HUES6 (cell line): ENCODE measurements around the gene SOHLH1.
"Not testable (repeated sequence)": the region's sequence is repeated elsewhere in the genome, so short reads cannot be mapped to it uniquely, and the experiment has no call there.

Experiments
- H3K27ac ChIP-seq: 2 replicates; pipeline ENCODE4 v1.7.0; 2013; ENCODE audit warnings: low read depth, mild to moderate bottlenecking, low read length, inconsistent platforms
- H3K27me3 ChIP-seq: 2 replicates; pipeline ENCODE4 v1.6.1; 2013; ENCODE audit warnings: low read length; ENCODE audit not compliant: control insufficient read depth, insufficient read depth
- H3K36me3 ChIP-seq: 2 replicates; pipeline ENCODE4 v1.6.1; 2013; ENCODE audit warnings: low read length; ENCODE audit not compliant: control insufficient read depth, insufficient read depth
- H3K4me1 ChIP-seq: 2 replicates; pipeline ENCODE4 v1.6.1; 2013; ENCODE audit warnings: low read length; ENCODE audit not compliant: control insufficient read depth, insufficient read depth
- H3K4me3 ChIP-seq: 2 replicates; pipeline ENCODE4 v1.5.1; 2013; ENCODE audit warnings: low read depth, low read length
- H3K9ac ChIP-seq: one replicate; pipeline ENCODE4 v1.6.1; 2013; ENCODE audit warnings: mild to moderate bottlenecking, low read length
- H3K9me3 ChIP-seq: 2 replicates; pipeline ENCODE4 v1.6.1; 2013; ENCODE audit warnings: low read depth, low read length; ENCODE audit not compliant: control insufficient read depth, insufficient read depth

SOHLH1 gene

GRCh38 chr9:135674977-135675376 is 24.3 kb downstream of the SOHLH1 start:
- H3K9me3 ChIP-seq = no peaks in the 10 kb centered on the region
- H3K9ac ChIP-seq = no peak overlapping the region
- no peak overlapping the region for H3K27ac ChIP-seq
- H3K27me3 ChIP-seq = no peaks in the 10 kb centered on the region
- H3K4me3 ChIP-seq = no peak overlapping the region
- H3K36me3 ChIP-seq = no peaks in the 10 kb centered on the region
- peaks cover 2% of the 10 kb centered on the region; the same call in 1 of the 2 replicates for H3K4me1 ChIP-seq

- H3K9me3 ChIP-seq = peaks cover 10% of the 10 kb centered on the region
- no peaks in the 10 kb centered on the region for H3K36me3 ChIP-seq
- H3K9ac ChIP-seq = no peak overlapping the region
- no peak overlapping the region for H3K4me3 ChIP-seq
- H3K27me3 ChIP-seq = no peaks in the 10 kb centered on the region
- peaks cover 2% of the 10 kb centered on the region; the same call in 1 of the 2 replicates for H3K4me1 ChIP-seq
- H3K27ac ChIP-seq = no peak overlapping the region
Measured at GRCh38 chr9:135673941-135674340, 25.3 kb downstream of the SOHLH1 start.

- not testable (repeated sequence) for H3K36me3 ChIP-seq, H3K27me3 ChIP-seq, H3K27ac ChIP-seq, H3K4me1 ChIP-seq, H3K4me3 ChIP-seq, H3K9ac ChIP-seq
- peaks cover 15% of the 10 kb centered on the region for H3K9me3 ChIP-seq
Measured at GRCh38 chr9:135672786-135673185, 26.5 kb downstream of the SOHLH1 start.

GRCh38 chr9:135671591-135672041 is 27.7 kb downstream of the SOHLH1 start:
- peaks cover 15% of the 10 kb centered on the region for H3K9me3 ChIP-seq
- peak overlapping the region; percentile 24; the same call in 1 of the 2 replicates for H3K4me3 ChIP-seq
- H3K27ac ChIP-seq = no peak overlapping the region
- H3K4me1 ChIP-seq = peaks cover 2% of the 10 kb centered on the region; the same call in 1 of the 2 replicates
- no peaks in the 10 kb centered on the region for H3K36me3 ChIP-seq
- H3K9ac ChIP-seq = no peak overlapping the region
- H3K27me3 ChIP-seq = no peaks in the 10 kb centered on the region

- H3K9me3 ChIP-seq = peaks cover 15% of the 10 kb centered on the region
- H3K9ac ChIP-seq = no peak overlapping the region
- no peaks in the 10 kb centered on the region for H3K36me3 ChIP-seq
- H3K4me3 ChIP-seq = no peak overlapping the region
- no peaks in the 10 kb centered on the region; the same call in 1 of the 2 replicates for H3K27me3 ChIP-seq
- H3K27ac ChIP-seq = no peak overlapping the region
- H3K4me1 ChIP-seq = peaks cover 2% of the 10 kb centered on the region; the same call in 1 of the 2 replicates
Measured at GRCh38 chr9:135670721-135671590, 28.3 kb downstream of the SOHLH1 start.

GRCh38 chr9:135669616-135670285 is 29.5 kb downstream of the SOHLH1 start:
- no peaks in the 10 kb centered on the region; the same call in 1 of the 2 replicates for H3K27me3 ChIP-seq

GRCh38 chr9:135669018-135669417 is 30.3 kb downstream of the SOHLH1 start:
- peaks cover 15% of the 10 kb centered on the region for H3K9me3 ChIP-seq
- H3K4me3 ChIP-seq, H3K9ac ChIP-seq, H3K36me3 ChIP-seq, H3K27me3 ChIP-seq, H3K4me1 ChIP-seq, H3K27ac ChIP-seq: not testable (repeated sequence)

More at GRCh38 chr9:135669616-135670285, 29.5 kb downstream of the SOHLH1 start:
- Histone ChIP-seq H3K9ac (no peak overlapping the region), H3K4me3 (no peak overlapping the region), H3K27ac (no peak overlapping the region), H3K9me3 (peaks cover 15% of the 10 kb centered on the region), H3K36me3 (no peaks in the 10 kb centered on the region), H3K4me1 (peaks cover 2% of the 10 kb centered on the region; the same call in 1 of the 2 replicates)

- Histone ChIP-seq H3K27ac (no peak overlapping the region), H3K36me3 (no peaks in the 10 kb centered on the region), H3K9me3 (peaks cover 15% of the 10 kb centered on the region), H3K9ac (no peak overlapping the region), H3K4me3 (no peak overlapping the region), H3K27me3 (no peaks in the 10 kb centered on the region; the same call in 1 of the 2 replicates), H3K4me1 (peaks cover 2% of the 10 kb centered on the region; the same call in 1 of the 2 replicates)
Measured at GRCh38 chr9:135667463-135668001, 31.7 kb downstream of the SOHLH1 start.

- H3K4me3 ChIP-seq = no peak overlapping the region
- no peak overlapping the region for H3K9ac ChIP-seq
- peaks cover 15% of the 10 kb centered on the region for H3K9me3 ChIP-seq
- H3K4me1 ChIP-seq = peaks cover 2% of the 10 kb centered on the region; the same call in 1 of the 2 replicates
- no peaks in the 10 kb centered on the region; the same call in 1 of the 2 replicates for H3K27me3 ChIP-seq
- H3K36me3 ChIP-seq = no peaks in the 10 kb centered on the region
- no peak overlapping the region for H3K27ac ChIP-seq
Measured at GRCh38 chr9:135666534-135667462, 32.5 kb downstream of the SOHLH1 start.

GRCh38 chr9:135665795-135666189 is 33.5 kb downstream of the SOHLH1 start:
- peaks cover 4% of the 10 kb centered on the region; the same call in 1 of the 2 replicates for H3K4me1 ChIP-seq
- H3K4me3 ChIP-seq = no peak overlapping the region
- H3K36me3 ChIP-seq = no peaks in the 10 kb centered on the region
- H3K9ac ChIP-seq = no peak overlapping the region
- peaks cover 19% of the 10 kb centered on the region for H3K9me3 ChIP-seq
- H3K27ac ChIP-seq = no peak overlapping the region
- H3K27me3 ChIP-seq = no peaks in the 10 kb centered on the region; the same call in 1 of the 2 replicates
